ENCODE data around the gene JAK1.

Gene JAK1

GRCh38 chr1:64938991-64939390, 27.4 kb downstream of the JAK1 start:
- Histone ChIP-seq H2BK15ac (replicated peaks; ENCODE audit: low read depth) (no peak overlapping the region), H3K9ac (ENCODE audit: low read length) (no peak overlapping the region), H4K5ac (ENCODE audit: low read length) (no peak overlapping the region), H3K18ac (ENCODE audit: low read length) (no peak overlapping the region), H3K79me1 (ENCODE audit: low read length) (peaks cover 4% of the 10 kb centered on the region), H2BK5ac (ENCODE audit: low read length) (no peak overlapping the region), H2BK120ac (ENCODE audit: low read depth, low read length) (no peak overlapping the region), H3K4me2 (ENCODE audit: low read length) (no peak overlapping the region), H3K56ac (ENCODE audit: low read length) (no peak overlapping the region), H3K4me3 (ENCODE audit: low read length) (no peak overlapping the region), H3K27me3 (ENCODE audit: insufficient read depth, low read length, poor library complexity) (no peaks in the 10 kb centered on the region), H3K27ac (ENCODE audit: low read depth, low read length) (no peak overlapping the region), H3K23ac (ENCODE audit: low read length) (no peak overlapping the region), H3K4me1 (ENCODE audit: control insufficient read depth, low read depth, low read length) (no peaks in the 10 kb centered on the region), H3K79me2 (ENCODE audit: control insufficient read depth, insufficient read depth, low read length) (no peaks in the 10 kb centered on the region), H4K8ac (ENCODE audit: low read depth, low read length) (no peak overlapping the region), H3K4ac (ENCODE audit: low read depth, low read length) (no peak overlapping the region), H2AK5ac (ENCODE audit: low read length) (no peak overlapping the region), H3K36me3 (ENCODE audit: control insufficient read depth, insufficient read depth, low read length) (no peaks in the 10 kb centered on the region)
- no CpG with 5 or more reads among the region's 2 CpGs for whole genome bisulfite sequencing (ENCODE audit: extremely low coverage, insufficient coverage, low lambda C conversion rate)
- DNase-seq, result no peak

- H2BK5ac ChIP-seq (ENCODE audit: low read length), result no peak overlapping the region
- no CpG with 5 or more reads among the region's 1 CpG for WGBS (ENCODE audit: extremely low coverage, insufficient coverage, low lambda C conversion rate)
- no peak overlapping the region for H3K4me2 ChIP-seq (ENCODE audit: low read length)
- no peaks in the 10 kb centered on the region for H3K36me3 ChIP-seq (ENCODE audit: control insufficient read depth, insufficient read depth, low read length)
- H4K5ac ChIP-seq (ENCODE audit: low read length), result no peak overlapping the region
- H2AK5ac ChIP-seq (ENCODE audit: low read length), result no peak overlapping the region
- no peak overlapping the region for H2BK15ac ChIP-seq (replicated peaks; ENCODE audit: low read depth)
- no peaks in the 10 kb centered on the region for H3K27me3 ChIP-seq (ENCODE audit: insufficient read depth, low read length, poor library complexity)
- H4K8ac ChIP-seq (ENCODE audit: low read depth, low read length), result no peak overlapping the region
- no peak overlapping the region for H3K18ac ChIP-seq (ENCODE audit: low read length)
- no peak overlapping the region for H3K23ac ChIP-seq (ENCODE audit: low read length)
- H3K4ac ChIP-seq (ENCODE audit: low read depth, low read length), result no peak overlapping the region
- H3K56ac ChIP-seq (ENCODE audit: low read length), result no peak overlapping the region
- H3K4me3 ChIP-seq (ENCODE audit: low read length), result no peak overlapping the region
- no peak overlapping the region for H3K27ac ChIP-seq (ENCODE audit: low read depth, low read length)
- no peak for DNase-seq
- no peak overlapping the region for H2BK120ac ChIP-seq (ENCODE audit: low read depth, low read length)
- no peaks in the 10 kb centered on the region for H3K4me1 ChIP-seq (ENCODE audit: control insufficient read depth, low read depth, low read length)
- H3K79me2 ChIP-seq (ENCODE audit: control insufficient read depth, insufficient read depth, low read length), result no peaks in the 10 kb centered on the region
- H3K79me1 ChIP-seq (ENCODE audit: low read length), result peaks cover 4% of the 10 kb centered on the region
- no peak overlapping the region for H3K9ac ChIP-seq (ENCODE audit: low read length)
Measured at GRCh38 chr1:64936956-64937355, 29.4 kb downstream of the JAK1 start.

- Histone ChIP-seq H3K79me1 (ENCODE audit: low read length) (peaks cover 7% of the 10 kb centered on the region), H3K9ac (ENCODE audit: low read length) (no peak overlapping the region), H3K4me2 (ENCODE audit: low read length) (no peak overlapping the region), H3K27ac (ENCODE audit: low read depth, low read length) (no peak overlapping the region), H3K4me3 (ENCODE audit: low read length) (no peak overlapping the region), H3K79me2 (ENCODE audit: control insufficient read depth, insufficient read depth, low read length) (no peaks in the 10 kb centered on the region), H2BK15ac (replicated peaks; ENCODE audit: low read depth) (no peak overlapping the region), H4K8ac (ENCODE audit: low read depth, low read length) (no peak overlapping the region), H3K56ac (ENCODE audit: low read length) (no peak overlapping the region), H2BK120ac (ENCODE audit: low read depth, low read length) (no peak overlapping the region), H3K18ac (ENCODE audit: low read length) (no peak overlapping the region), H3K27me3 (ENCODE audit: insufficient read depth, low read length, poor library complexity) (no peaks in the 10 kb centered on the region), H2BK5ac (ENCODE audit: low read length) (no peak overlapping the region), H3K4me1 (ENCODE audit: control insufficient read depth, low read depth, low read length) (no peaks in the 10 kb centered on the region), H3K4ac (ENCODE audit: low read depth, low read length) (no peak overlapping the region), H4K5ac (ENCODE audit: low read length) (no peak overlapping the region), H3K36me3 (ENCODE audit: control insufficient read depth, insufficient read depth, low read length) (no peaks in the 10 kb centered on the region), H3K23ac (ENCODE audit: low read length) (no peak overlapping the region), H2AK5ac (ENCODE audit: low read length) (no peak overlapping the region)
- DNase-seq, result no peak
- WGBS (ENCODE audit: extremely low coverage, insufficient coverage, low lambda C conversion rate), result no CpG with 5 or more reads among the region's 9 CpGs
Measured at GRCh38 chr1:64935551-64936155, 30.7 kb downstream of the JAK1 start.

- Histone ChIP-seq H3K18ac (ENCODE audit: low read length) (no peak overlapping the region), H3K4me3 (ENCODE audit: low read length) (no peak overlapping the region), H3K4me1 (ENCODE audit: control insufficient read depth, low read depth, low read length) (no peaks in the 10 kb centered on the region), H2AK5ac (ENCODE audit: low read length) (no peak overlapping the region), H2BK120ac (ENCODE audit: low read depth, low read length) (no peak overlapping the region), H3K4me2 (ENCODE audit: low read length) (no peak overlapping the region), H3K56ac (ENCODE audit: low read length) (no peak overlapping the region), H3K36me3 (ENCODE audit: control insufficient read depth, insufficient read depth, low read length) (no peaks in the 10 kb centered on the region), H3K27me3 (ENCODE audit: insufficient read depth, low read length, poor library complexity) (no peaks in the 10 kb centered on the region), H4K5ac (ENCODE audit: low read length) (no peak overlapping the region), H3K79me2 (ENCODE audit: control insufficient read depth, insufficient read depth, low read length) (no peaks in the 10 kb centered on the region), H4K8ac (ENCODE audit: low read depth, low read length) (no peak overlapping the region), H3K23ac (ENCODE audit: low read length) (no peak overlapping the region), H3K4ac (ENCODE audit: low read depth, low read length) (no peak overlapping the region), H2BK5ac (ENCODE audit: low read length) (no peak overlapping the region), H3K79me1 (ENCODE audit: low read length) (peaks cover 7% of the 10 kb centered on the region), H2BK15ac (replicated peaks; ENCODE audit: low read depth) (no peak overlapping the region), H3K27ac (ENCODE audit: low read depth, low read length) (no peak overlapping the region), H3K9ac (ENCODE audit: low read length) (no peak overlapping the region)
- WGBS (ENCODE audit: extremely low coverage, insufficient coverage, low lambda C conversion rate), result no CpG with 5 or more reads among the region's 1 CpG
- no peak for DNase-seq
Measured at GRCh38 chr1:64934878-64935275, 31.5 kb downstream of the JAK1 start.

GRCh38 chr1:64934115-64934877, 32.1 kb downstream of the JAK1 start:
- peaks cover 7% of the 10 kb centered on the region for H3K79me1 ChIP-seq (ENCODE audit: low read length)
- no peak overlapping the region for H2BK5ac ChIP-seq (ENCODE audit: low read length)
- no peak overlapping the region for H3K4ac ChIP-seq (ENCODE audit: low read depth, low read length)
- no peak overlapping the region for H2AK5ac ChIP-seq (ENCODE audit: low read length)
- H3K79me2 ChIP-seq (ENCODE audit: control insufficient read depth, insufficient read depth, low read length), result no peaks in the 10 kb centered on the region
- no peak overlapping the region for H3K23ac ChIP-seq (ENCODE audit: low read length)
- H3K56ac ChIP-seq (ENCODE audit: low read length), result no peak overlapping the region
- H3K27me3 ChIP-seq (ENCODE audit: insufficient read depth, low read length, poor library complexity), result no peaks in the 10 kb centered on the region
- no peaks in the 10 kb centered on the region for H3K36me3 ChIP-seq (ENCODE audit: control insufficient read depth, insufficient read depth, low read length)
- H2BK120ac ChIP-seq (ENCODE audit: low read depth, low read length), result no peak overlapping the region
- no peak for DNase-seq
- no peak overlapping the region for H3K4me2 ChIP-seq (ENCODE audit: low read length)
- no peak overlapping the region for H2BK15ac ChIP-seq (replicated peaks; ENCODE audit: low read depth)
- H4K8ac ChIP-seq (ENCODE audit: low read depth, low read length), result no peak overlapping the region
- H3K4me1 ChIP-seq (ENCODE audit: control insufficient read depth, low read depth, low read length), result no peaks in the 10 kb centered on the region
- no peak overlapping the region for H3K27ac ChIP-seq (ENCODE audit: low read depth, low read length)
- no peak overlapping the region for H3K9ac ChIP-seq (ENCODE audit: low read length)
- H4K5ac ChIP-seq (ENCODE audit: low read length), result no peak overlapping the region
- WGBS (ENCODE audit: extremely low coverage, insufficient coverage, low lambda C conversion rate), result no CpG with 5 or more reads among the region's 9 CpGs
- H3K18ac ChIP-seq (ENCODE audit: low read length), result no peak overlapping the region
- H3K4me3 ChIP-seq (ENCODE audit: low read length), result no peak overlapping the region
